T-helper 22 cell (primary cell): Measurements from ENCODE around the gene TMEM92.

Experiments used
- DNase-seq: peaks from one replicate; pipeline ENCODE4 v3.0.0-alpha.2; 2020; ENCODE audit warnings: low read depth

Gene TMEM92

DNA sequence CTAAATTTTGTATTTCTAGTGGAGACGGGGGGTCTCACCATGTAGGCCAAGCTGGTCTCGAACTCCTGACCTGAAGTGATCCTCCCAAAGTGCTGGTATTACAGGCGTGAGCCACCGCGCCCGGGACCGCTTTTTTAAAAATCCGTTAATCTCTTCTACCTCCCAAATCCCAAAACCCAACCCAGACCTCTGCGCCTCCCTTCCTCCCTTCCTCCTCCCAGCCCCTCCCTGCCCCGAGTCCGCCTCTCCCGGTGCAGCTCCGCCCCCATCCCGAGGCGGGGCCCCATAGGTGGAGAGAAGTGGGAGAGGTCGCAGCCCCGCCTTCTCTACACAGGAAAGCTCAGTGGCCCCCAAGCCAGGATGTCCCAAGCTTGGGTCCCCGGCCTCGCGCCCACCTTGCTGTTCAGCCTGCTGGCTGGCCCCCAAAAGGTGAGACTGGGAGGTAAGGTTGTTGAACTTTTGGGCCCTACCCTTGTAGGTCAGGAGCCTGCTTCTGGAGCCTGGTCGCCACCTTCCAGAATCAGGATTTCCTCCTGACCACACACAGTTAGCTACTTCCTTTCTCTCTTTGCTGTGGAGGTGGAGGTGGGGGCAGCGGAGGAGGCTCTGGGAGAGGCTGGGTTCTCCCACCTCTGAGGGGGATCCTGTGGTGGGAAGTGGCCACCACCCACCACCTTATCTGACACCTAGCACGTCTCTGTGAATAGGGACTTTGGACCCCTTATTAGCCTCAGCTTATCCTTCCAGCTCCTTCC, at the start of gene TMEM92:
TMEM92 (plus strand) TSS at position 325 of the 755 bp plus-strand sequence; CDS start at position 361, 36 bp downstream.
- DNase-seq = no peak

DNA sequence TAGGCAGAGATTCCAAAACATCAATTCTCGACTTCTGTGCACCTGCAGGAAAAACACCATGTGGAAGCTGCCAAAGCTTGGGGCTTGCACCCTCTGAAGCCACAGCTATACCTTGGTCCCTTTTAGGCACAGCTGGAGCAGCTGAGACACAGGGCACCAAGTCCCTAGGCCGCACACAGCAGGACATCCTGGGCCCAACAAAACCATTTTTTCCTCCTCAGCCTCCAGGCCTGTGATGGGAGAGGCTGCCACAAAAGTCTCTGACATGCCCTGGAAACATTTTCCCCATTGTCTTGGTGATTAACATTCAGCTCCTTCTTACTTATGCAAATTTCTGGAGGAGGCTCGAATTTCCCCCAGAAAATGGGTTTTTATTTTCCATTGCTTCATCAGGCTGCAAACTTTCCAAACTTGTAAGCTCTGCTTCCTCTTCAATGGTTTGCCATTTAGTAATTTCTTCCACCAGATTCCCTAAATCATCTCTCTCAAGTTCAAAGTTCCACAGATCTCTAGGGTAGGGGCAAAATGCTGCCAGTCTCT, 48.5 kb upstream of the TMEM92 start:
- no peak for DNase-seq

DNA sequence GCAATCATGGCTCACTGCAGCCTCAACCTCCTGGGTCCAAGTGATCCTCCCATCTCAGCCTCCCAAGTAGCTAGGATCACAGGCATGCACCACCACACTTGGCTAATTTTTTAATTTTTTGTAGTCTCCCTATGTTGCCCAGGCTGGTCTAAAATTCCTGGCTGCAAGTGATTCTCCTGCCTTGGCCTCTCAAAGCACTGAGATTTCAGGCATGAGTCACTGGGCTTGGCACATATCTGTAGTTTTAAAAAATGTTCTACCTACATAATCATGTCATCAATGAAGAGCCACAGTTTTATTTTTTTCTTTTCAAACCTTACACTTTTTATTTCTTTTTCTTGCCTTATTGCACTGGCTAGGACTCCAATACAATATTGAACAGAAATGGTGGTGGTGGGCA, 39.7 kb upstream of the TMEM92 start:
- DNase-seq = no peak

DNA sequence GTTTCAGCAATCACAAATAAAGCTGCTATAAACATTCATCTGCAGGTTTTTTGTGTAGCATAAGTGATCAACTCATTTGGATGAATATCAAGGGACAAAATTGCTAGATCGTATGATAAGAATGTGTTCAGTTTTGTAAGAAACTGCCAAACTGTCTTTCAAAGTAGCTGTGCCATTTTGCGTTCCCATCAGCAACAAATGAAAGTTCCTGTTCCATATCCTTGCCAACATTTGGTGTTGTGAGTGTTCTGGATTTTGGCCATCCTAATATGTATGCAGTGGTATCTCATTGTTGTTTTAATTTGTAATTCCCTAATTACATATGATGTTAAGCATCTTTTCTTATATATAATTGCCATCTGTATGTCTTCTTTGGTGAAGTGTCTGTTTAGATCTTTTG, 36.4 kb upstream of the TMEM92 start:
- DNase-seq = no peak

DNA sequence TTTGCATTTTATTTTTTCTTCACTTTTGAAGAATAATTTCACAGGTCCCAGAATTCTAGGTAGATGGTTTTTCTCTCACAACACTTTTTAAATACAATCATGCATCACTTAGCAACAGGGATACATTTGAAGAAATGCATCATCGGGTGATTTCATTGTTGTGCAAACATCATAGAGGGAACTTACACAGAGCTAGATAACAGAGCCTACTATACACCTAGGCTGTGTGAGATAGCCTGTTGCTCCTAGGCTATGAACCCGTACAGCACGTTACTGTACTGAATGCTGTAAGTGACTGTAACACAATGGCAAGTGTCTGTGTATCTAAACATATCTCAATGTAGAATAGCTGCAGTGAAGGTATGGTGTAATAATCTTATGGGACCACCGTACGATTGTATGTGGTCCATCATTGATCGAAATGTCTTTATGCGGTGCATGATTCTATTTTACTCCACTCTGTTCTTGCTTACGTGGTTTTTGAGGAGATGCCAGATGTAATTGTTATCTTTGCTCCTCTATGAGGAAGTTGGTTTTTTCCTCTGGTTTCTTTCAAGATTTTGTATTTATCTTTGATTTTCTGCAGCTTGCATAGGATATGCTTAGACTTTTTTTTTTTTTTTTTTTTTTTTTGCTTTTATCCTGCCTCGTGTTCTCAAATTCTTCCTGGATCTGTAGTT, 35.5 kb upstream of the TMEM92 start:
- DNase-seq = no peak

DNA sequence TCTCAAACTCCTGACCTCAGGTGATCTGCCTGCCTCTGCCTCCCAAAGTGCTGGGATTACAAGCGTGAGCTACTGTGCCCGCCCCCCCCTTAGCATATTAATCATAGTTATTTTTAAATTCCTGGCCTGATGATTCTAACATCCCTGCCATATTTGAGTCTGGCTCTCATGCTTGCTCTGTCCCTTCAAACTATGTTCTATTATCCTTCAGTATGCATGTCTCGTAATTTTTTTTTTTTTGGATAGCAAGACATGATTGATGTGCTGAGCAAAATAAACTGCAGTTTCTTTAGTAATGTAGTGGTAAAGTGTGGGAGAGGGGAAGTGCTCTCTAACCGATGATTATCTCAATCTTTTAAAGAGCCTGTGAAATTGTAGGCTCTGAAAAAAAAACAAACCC, 34.3 kb upstream of the TMEM92 start:
- no peak for DNase-seq

DNA sequence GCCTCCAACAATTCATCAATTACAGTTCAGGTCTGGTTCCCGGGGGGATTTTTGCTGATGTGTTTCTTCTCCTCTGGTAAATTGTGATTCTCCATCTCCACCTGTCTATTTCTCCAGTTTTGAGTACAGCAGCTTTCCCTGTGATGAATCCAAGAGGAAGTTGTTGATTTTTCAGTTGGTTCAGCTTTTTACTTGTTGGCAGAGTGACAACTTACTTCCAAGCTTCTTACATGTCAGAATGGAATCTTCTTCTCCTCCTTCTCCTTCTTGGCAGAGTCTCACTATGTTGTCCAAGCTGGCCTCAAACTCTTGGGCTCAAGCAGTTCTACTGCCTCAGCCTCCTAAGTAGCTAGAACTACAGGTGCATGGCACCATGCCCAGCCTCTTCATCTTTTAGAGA, 33.4 kb upstream of the TMEM92 start:
- no peak for DNase-seq

DNA sequence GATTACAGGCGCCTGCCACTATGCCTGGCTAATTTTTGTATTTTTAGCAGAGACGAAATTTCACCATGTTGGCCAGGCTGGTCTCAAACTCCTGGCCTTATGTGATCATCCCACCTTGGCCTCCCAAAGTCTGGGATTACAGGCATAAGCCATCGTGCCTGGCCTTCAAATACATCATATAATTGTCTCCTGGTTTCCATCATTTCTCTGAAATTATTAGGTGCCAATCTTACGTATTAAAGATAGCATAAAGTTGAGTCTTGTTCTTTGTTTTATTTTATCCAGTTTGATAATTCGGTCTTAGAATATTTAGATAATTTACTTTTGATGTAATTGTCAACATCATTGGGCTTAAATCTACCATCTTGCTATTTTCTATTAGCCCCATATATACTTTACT, 32.8 kb upstream of the TMEM92 start:
- no peak for DNase-seq

DNA sequence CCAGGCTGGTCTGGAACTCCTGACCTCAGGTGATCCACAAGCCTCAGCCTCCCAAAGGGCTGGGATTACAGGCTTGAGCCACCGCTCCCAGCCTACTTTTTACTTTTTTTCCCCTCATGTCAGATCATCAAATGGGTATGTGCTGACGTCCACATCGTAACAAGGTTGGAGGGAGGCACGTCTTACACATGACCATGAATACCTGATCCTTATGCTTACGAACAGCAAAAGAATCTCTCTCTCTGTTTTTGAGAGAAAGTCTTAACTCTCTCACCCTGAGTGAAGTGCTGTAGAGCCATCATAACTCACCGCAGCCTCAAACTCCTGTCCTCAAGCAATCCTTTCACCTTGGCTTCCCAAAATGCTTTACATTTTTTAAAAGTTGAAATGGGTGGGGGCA, 29.5 kb upstream of the TMEM92 start:
- no peak for DNase-seq

DNA sequence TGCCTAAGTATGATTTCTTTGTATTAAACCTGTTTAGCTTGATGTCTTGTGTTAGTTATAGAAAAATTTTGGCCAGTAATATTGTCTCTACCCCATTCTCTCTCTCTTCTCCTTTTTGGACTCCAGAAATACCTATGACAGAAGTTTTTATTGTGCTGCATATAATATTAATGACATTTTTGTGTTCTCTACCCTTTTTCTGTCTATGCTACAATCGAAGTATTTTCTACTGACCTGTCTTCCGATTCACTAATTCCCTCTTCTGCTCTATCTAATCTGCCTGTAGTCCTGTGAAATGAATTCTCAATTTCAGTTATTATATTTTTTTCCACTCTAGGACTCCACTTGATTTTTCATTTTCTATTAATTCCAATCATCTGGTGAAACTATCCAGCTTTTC, 26.0 kb upstream of the TMEM92 start:
- DNase-seq = no peak

DNA sequence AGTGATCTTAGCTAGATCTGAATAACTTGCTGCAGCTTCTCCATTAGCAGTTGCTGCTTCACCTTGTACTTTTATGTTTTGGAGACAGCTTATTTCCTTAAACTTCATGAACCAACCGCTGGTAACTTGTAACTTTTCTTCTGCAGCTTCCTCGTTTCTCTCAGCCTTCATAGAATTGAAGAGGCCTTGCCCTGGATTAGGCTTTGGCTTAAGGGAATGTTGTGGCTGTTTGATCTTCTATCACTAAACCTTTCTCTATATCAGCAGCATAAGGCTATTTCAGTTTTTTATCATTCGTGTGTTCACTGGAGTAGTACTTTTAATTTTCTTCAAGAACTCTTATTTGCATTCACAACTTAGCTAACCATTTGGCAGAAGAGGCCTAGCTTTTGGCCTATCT, 21.5 kb upstream of the TMEM92 start:
- no peak for DNase-seq

DNA sequence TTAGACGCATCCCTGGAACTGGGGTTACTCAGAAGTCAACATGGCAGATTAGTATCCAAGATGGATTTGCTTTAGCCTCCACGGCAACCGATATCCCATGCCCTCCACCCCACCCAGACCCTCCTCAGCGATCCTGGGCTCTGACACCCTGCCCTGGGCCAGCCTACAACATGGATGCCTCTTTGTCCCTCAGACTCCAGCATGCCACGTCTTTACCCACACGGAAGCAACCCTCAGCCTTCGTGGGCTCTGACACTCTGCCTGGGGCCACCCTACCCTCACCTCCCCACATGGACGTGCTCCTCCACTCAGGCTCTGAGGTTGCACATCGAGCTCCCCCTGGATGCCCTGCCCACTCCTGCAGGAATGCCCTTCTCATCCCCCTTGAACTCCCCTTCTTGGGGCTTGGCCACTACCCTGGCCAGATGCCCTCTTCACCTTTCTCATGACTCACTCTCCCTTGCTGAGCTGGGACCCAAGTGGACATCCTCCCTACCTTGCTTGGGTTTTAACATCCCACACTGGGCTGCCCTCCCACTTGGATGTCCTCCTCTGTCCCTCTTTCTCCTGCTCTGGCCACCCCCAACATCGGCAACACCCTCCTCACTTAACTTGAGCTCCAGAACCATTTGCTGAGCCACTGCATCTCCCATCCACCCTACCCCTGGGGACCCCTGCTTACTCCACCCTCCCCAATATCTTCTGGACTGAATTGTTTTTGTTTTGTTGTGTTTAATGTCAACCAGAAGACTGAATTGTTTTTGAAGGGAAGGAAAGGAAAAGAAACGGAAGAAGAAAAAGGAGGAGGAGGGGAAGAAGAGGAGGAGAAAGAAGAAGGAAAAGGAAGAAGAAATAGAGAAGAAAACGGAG, 18.3 kb upstream of the TMEM92 start:
- no peak for DNase-seq

DNA sequence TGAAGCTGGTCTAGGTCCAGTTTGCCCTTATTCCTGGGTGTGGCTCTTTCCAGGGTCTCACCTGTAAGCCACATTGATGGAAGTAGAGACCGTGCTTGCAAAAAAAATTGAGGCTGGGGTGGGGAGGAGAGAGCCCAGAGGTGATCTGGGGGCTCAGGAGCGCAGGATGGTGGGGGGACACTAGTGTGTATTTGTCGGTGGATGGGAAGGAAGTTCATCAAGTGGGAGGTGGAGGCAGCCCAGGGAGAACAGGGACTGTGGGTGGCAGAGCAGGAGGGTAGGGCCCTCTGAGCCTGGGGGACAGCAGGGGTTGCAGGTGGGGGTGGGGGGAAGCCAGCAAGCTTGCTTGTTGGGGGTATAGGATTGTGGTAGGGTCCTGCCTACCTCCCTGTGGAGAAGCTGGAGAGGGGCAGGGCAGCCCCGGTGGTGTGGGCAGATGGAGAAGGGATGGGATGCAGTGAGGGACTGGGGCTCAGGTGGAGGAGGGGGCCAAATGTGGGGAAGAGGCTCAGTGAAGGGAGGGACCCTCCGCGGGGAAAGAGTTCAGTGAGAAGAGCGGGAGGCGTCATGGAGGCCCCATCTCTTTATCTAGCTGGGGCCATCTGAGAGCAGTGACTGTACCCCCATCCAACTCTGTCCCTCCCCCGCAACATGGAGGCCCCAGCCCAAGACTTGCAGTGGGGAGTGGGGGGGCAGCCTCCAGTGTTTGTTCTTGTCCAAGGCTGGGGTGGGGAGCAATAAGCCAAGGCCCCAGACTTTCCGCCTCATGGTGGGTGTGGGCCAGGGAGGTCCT, 17.2 kb upstream of the TMEM92 start:
- DNase-seq = no peak

DNA sequence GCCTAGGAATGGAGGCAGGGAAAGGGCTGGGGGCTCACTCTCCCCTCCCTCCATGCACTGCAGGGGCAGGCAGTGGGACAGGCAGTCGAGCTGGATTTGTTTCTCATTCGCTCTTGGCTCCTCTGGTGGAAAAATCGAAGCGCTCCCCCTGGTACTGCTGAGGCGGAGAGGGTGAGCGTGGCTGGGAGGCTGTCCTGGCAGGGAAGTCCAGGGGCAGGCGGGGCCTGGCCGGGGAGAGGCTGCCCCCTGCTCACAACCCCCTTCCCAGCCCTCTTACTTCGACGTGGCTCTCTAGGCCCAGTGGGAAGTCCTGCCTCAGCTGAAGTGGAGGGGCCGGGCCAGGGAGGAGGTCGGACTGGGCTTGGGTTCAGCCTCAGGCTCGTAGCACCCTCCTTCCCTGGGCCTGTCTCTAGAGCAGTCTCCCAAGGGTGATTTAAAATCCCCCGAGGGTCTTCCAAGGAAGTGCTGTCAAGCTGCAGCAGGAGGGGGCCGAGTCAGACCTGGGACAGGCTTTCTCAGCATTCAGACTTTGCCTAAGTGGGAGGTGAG, 16.5 kb upstream of the TMEM92 start:
- no peak for DNase-seq

DNA sequence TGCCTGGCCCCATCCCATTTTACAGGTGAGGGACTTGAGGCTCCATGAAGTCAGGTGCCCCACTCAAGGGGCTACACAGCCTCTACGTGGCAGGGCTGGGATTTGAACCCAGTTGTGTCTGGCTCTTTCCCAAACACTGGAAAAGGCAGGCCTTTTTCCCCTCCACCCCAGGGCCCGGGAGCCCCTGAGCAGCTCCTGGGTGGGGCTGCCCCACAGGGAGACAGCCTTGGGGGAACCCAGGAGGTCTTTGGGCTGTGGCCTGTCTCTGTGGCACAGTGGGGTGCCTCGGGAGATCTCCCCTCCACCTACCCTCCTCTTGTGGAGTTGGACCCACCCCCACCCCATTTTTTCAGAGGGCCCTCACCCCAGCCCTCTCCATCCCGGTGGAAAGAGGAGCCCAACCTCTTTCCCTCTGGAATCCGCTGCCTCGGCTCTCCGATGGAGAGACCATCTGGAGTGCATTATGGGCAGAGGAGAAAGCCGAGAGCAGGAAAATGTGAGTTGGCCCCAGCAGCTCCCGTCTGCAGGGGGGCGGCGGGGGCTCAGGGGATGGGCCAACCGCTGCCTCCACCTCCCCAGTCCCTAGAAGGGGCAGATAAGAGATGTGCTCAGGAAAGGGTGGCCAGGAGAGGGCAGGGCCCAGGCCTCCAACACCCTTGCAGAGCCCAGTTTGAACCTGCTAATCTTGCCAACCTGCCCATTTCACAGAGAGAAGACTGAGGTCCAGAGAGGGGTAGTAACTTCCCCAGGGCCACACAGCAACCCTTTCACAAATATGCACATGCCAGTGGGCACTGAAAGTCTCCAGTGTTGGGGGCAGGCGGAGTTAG, 15.4 kb upstream of the TMEM92 start:
- DNase-seq = no peak

DNA sequence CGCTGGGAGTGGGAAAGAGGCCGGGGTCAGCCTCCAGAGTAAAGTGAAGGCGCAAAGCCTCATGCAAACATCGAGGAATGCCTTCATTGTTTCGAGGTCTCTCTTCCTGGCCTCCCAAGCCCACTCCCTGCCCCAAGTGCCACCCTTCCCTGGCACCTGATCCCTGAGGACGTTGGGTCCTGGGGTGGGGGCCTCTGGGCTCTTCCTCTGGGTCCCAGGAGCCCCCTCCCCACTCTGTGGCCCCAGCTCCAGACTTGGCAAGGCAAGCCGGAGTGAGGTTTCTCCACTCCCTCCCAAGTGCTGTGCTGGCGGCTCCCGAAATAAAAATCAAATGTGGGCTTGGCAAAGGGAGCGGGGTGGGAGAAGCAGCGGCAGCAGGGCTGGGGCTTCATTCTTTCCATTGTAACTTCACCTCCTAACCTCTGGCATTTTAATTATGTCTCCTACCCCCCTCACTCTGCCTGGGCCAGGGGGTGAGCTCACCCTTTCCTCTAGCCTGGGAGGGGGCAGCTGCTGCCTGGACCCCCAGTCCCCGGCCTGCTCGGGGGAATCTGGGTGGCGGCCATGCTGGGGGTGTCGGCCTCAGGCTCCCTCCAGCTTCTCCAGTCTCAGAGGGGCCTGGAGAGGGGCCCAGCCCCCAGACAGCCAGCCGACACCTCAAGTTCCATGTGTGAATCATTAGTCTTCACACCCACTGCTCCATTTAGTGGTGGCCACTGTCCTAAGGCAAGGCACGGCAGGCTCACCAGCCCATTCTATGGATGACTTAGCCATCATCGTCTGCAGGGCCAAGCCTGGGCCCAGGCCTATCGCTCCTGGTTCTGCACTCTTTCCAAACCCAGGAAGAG, 14.6 kb upstream of the TMEM92 start:
- DNase-seq = no peak

DNA sequence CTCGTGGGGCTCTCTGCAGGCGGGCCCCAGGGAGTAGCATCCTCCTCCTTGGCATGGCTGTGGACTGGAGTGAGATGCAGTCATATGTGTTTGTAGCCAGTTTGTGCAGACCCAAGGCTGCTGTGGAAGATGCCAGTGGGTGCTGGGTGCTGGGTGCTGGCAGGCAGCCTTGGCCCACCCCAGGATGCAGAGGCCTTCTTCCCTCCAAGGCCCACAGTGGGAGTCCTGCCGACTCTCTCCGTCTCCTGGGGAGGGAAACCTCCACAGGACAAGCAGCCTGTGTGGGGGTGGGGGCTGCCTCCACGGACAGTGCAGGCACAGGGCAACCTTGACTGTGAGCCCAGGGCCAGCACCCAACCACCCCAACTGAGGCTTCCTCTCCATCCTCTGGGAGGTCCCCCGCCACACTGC, 13.8 kb upstream of the TMEM92 start:
- DNase-seq = no peak

DNA sequence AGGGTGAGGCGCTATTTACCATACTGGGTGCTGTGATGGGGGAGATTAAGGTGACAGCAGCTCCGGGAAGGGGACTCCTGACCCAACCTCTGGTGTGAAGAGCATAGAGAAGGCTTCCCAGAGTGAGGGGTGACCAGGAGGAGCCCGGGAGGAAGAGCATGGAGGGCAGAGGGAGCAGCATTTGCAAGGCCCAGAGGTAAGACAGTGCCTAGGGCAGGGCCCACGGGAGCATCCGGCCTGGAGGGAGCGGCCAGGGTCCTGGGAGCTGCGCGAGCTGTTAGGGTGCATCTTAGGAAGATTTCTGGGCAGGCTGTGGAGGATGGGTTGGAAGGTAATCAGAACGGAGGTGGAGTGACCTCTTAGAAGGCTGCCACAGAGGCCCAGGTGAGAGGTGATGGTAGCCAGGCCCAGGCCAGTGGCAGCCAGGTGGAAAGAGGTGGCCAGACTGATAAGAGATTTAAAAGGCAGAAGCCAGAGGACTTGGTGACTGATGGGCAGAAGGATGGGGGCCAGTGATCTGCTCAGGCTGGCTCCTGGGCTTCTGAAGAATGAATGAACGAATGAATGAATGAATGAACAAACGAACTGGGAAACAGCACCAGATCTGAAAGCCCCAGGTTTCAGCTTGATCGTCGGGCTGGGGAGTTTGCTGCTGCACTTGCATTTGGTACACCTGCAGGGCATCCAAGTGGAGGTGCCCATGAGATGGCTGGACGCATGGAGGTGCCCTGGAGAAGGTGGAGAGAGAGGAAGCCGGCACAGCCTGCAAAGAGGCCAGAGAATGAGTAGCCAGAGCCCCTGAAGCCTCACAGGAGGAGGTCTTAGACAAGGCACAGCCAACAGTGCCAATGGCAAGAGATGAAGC, 13.0 kb upstream of the TMEM92 start:
- no peak for DNase-seq
